ENCODE measurements around the gene CNTF. TPM values are rescaled to one million over a fixed set of nuclear protein-coding genes. Genes with fewer than 3 reads are reported as not detected.

CNTF gene
- total and polyA plus RNA-seq, 12 donors: 0.15 to 1.6 (median 1.1) TPM

- no peak for ATAC-seq
- intact Hi-C loops (cut with DNase I): no loop called here
- Histone ChIP-seq H3K27ac (no peak overlapping the region), H3K4me1 (peaks cover 2 to 27% (median 16%) of the 10 kb centered on the region in 9 donors), H3K27me3 (no peaks in the 10 kb centered on the region), H3K4me3 (no peak overlapping the region), H3K36me3 (peaks cover 0 to 88% (median 68%) of the 10 kb centered on the region in 9 donors), H3K9me3 (no peaks in the 10 kb centered on the region)
- DNase-seq: no peak
- no peak for TF ChIP-seq CTCF (IDR thresholded peaks at IDR 0.05)
- 95 to 98% methylated on average over 2 of the region's 2 CpGs for WGBS, 2 donors
Measured at GRCh38 chr11:58613228-58613627, 9.2 kb upstream of the CNTF start.

- Histone ChIP-seq H3K27ac (no peak overlapping the region), H3K36me3 (peaks cover 0 to 100% (median 74%) of the 10 kb centered on the region in 9 donors), H3K4me3 (no peak overlapping the region), H3K9me3 (no peaks in the 10 kb centered on the region), H3K27me3 (no peaks in the 10 kb centered on the region), H3K4me1 (peaks cover 5 to 37% (median 21%) of the 10 kb centered on the region in 9 donors)
- ATAC-seq: no peak
- intact Hi-C loops (cut with DNase I): loop anchor here in 2 of 10 donors (5.0 kb wide), 2 partner anchors 33 to 38 kb away; partner anchors contain the start of genes LPXN (in 1 of the 2) and ZFP91 (in 1 of the 2)
- no peak for TF ChIP-seq CTCF (IDR thresholded peaks at IDR 0.05)
- no peak for DNase-seq
- WGBS, 2 donors: 93 to 94% methylated on average over 1 of the region's 1 CpG
Measured at GRCh38 chr11:58615559-58615958, 6.9 kb upstream of the CNTF start.

- 47 to 55% methylated on average over 4 of the region's 4 CpGs for WGBS, 2 donors
- DNase-seq (peak in 1 of 2 donors; percentile 30), ATAC-seq (peak in 6 of 8 donors; percentile 43 to 85 (median 52))
- peaks cover 0 to 100% (median 65%) of the 10 kb centered on the region in 9 donors for H3K36me3 ChIP-seq
- H3K9me3 ChIP-seq: no peaks in the 10 kb centered on the region
- H3K4me3 ChIP-seq: no peak overlapping the region
- TF ChIP-seq CTCF (IDR thresholded peaks at IDR 0.05): no peak
- peaks cover 5 to 37% (median 21%) of the 10 kb centered on the region in 9 donors for H3K4me1 ChIP-seq
- H3K27me3 ChIP-seq: no peaks in the 10 kb centered on the region
- peak overlapping the region in 2 of 10 donors; percentile 5 to 68 for H3K27ac ChIP-seq
- intact Hi-C loops (cut with DNase I): loop anchor here in 2 of 10 donors (5.0 kb wide), 2 partner anchors 34 to 39 kb away; partner anchors contain the start of genes LPXN (in 1 of the 2) and ZFP91 (in 1 of the 2)
Measured at GRCh38 chr11:58616594-58616993, 5.9 kb upstream of the CNTF start.

GRCh38 chr11:58617976-58618557 is 4.4 kb upstream of the CNTF start:
- intact Hi-C loops (cut with DNase I): loop anchor here in 2 of 10 donors (5.0 kb wide), 2 partner anchors 36 to 41 kb away; partner anchors contain the start of genes LPXN (in 1 of the 2) and ZFP91 (in 1 of the 2)
- no peak for DNase-seq
- H3K36me3 ChIP-seq: peaks cover 0 to 100% (median 59%) of the 10 kb centered on the region in 9 donors
- no peaks in the 10 kb centered on the region for H3K27me3 ChIP-seq
- peaks cover 5 to 51% (median 22%) of the 10 kb centered on the region in 9 donors for H3K4me1 ChIP-seq
- TF ChIP-seq CTCF (IDR thresholded peaks at IDR 0.05): peak in 6 of 9 donors; percentile 21 to 49 (median 44)
- peak; percentile 51 to 80 (median 77) for ATAC-seq
- H3K4me3 ChIP-seq: no peak overlapping the region
- 36 to 53% methylated on average over 4 of the region's 4 CpGs for WGBS, 2 donors
- H3K27ac ChIP-seq: peak overlapping the region in 7 of 10 donors; percentile 10 to 68 (median 40)
- no peaks in the 10 kb centered on the region for H3K9me3 ChIP-seq

Data from heart right ventricle (tissue), 16 donors.